Globus pallidus (tissue), 1 donor: ENCODE results near the gene TEKT2.

Experiments
- DNase-seq: peaks from one replicate; pipeline ENCODE4 v3.0.0-alpha.2; 2015; ENCODE audit warnings: low spot score

The TEKT2 gene

GRCh38 chr1:36083635-36084496 lies at the start of gene TEKT2:
TEKT2 (plus strand) TSS chr1:36084094; CDS start chr1:36084922, 828 bp downstream.
- DNase-seq, result peak; percentile 63

GRCh38 chr1:36034692-36035091 lies 49.2 kb upstream of the TEKT2 start:
- DNase-seq, result no peak

- DNase-seq, result no peak
Measured at GRCh38 chr1:36035154-36035553, 48.7 kb upstream of the TEKT2 start.

- DNase-seq, result no peak
Measured at GRCh38 chr1:36040238-36040637, 43.7 kb upstream of the TEKT2 start.

GRCh38 chr1:36051821-36052220 lies 32.1 kb upstream of the TEKT2 start:
- no peak for DNase-seq

- no peak for DNase-seq
Measured at GRCh38 chr1:36053978-36054377, 29.9 kb upstream of the TEKT2 start.

GRCh38 chr1:36055706-36056105 lies 28.2 kb upstream of the TEKT2 start:
- no peak for DNase-seq

- no peak for DNase-seq
Measured at GRCh38 chr1:36062315-36062714, 21.6 kb upstream of the TEKT2 start.

GRCh38 chr1:36067871-36068270 lies 16.0 kb upstream of the TEKT2 start:
- peak; percentile 84 for DNase-seq

- DNase-seq, result no peak
Measured at GRCh38 chr1:36068866-36069265, 15.0 kb upstream of the TEKT2 start.

- no peak for DNase-seq
Measured at GRCh38 chr1:36070349-36070748, 13.5 kb upstream of the TEKT2 start.

- DNase-seq, result no peak
Measured at GRCh38 chr1:36076979-36077573, 6.8 kb upstream of the TEKT2 start.

GRCh38 chr1:36080236-36080635 lies 3.7 kb upstream of the TEKT2 start:
- DNase-seq, result no peak

- DNase-seq, result no peak
Measured at GRCh38 chr1:36080801-36081200, 3.1 kb upstream of the TEKT2 start.

GRCh38 chr1:36081926-36082485 lies 1.9 kb upstream of the TEKT2 start:
- no peak for DNase-seq

GRCh38 chr1:36083219-36083618 lies 675 bp upstream of the TEKT2 start:
- DNase-seq, result no peak

- DNase-seq, result no peak
Measured at GRCh38 chr1:36084497-36085115, 712 bp downstream of the TEKT2 start.

GRCh38 chr1:36085126-36085525 lies 1.2 kb downstream of the TEKT2 start:
- no peak for DNase-seq

GRCh38 chr1:36085686-36086526 lies 2.0 kb downstream of the TEKT2 start:
- DNase-seq, result no peak

GRCh38 chr1:36086529-36087232 lies 2.8 kb downstream of the TEKT2 start:
- DNase-seq, result no peak
